NCI-H2107 (cell line): ENCODE results near the gene HIF3A.
"Not testable (repeated sequence)": the region's sequence is repeated elsewhere in the genome, so short reads cannot be mapped to it uniquely, and the experiment has no call there.

Experiments
- DNase-seq: peaks from one replicate; lab custom pipeline; 2025; lab: John Stamatoyannopoulos, UW

The HIF3A gene

GRCh38 chr19:46361915-46362314 is 65.1 kb downstream of the HIF3A start:
- DNase-seq: no peak

- no peak for DNase-seq
Observed at GRCh38 chr19:46364359-46364758, 67.5 kb downstream of the HIF3A start.

- DNase-seq: no peak
Observed at GRCh38 chr19:46365561-46365960, 68.7 kb downstream of the HIF3A start.

GRCh38 chr19:46366620-46367292 is 69.9 kb downstream of the HIF3A start:
- no peak for DNase-seq

- DNase-seq: no peak
Observed at GRCh38 chr19:46367426-46367825, 70.6 kb downstream of the HIF3A start.

- DNase-seq: no peak
Observed at GRCh38 chr19:46368116-46368515, 71.3 kb downstream of the HIF3A start.

GRCh38 chr19:46369817-46370216 is 73.0 kb downstream of the HIF3A start:
- DNase-seq: no peak

GRCh38 chr19:46371371-46371901 is 74.6 kb downstream of the HIF3A start:
- DNase-seq: no peak

GRCh38 chr19:46372901-46373490 is 76.2 kb downstream of the HIF3A start:
- DNase-seq: no peak

GRCh38 chr19:46373491-46374359 is 76.9 kb downstream of the HIF3A start:
- peak; percentile 92 for DNase-seq

GRCh38 chr19:46374536-46375475 is 78.0 kb downstream of the HIF3A start:
- DNase-seq: no peak

- not testable (repeated sequence) for DNase-seq
Observed at GRCh38 chr19:46375476-46376067, 78.7 kb downstream of the HIF3A start.

GRCh38 chr19:46376241-46377153 is 79.7 kb downstream of the HIF3A start:
- DNase-seq: no peak

- no peak for DNase-seq
Observed at GRCh38 chr19:46378268-46378667, 81.4 kb downstream of the HIF3A start.

GRCh38 chr19:46380690-46381089 is 83.8 kb downstream of the HIF3A start:
- no peak for DNase-seq

- DNase-seq: no peak
Observed at GRCh38 chr19:46381346-46381745, 84.5 kb downstream of the HIF3A start.

- no peak for DNase-seq
Observed at GRCh38 chr19:46381756-46382345, 85.0 kb downstream of the HIF3A start.

GRCh38 chr19:46383171-46383815 is 86.5 kb downstream of the HIF3A start:
- no peak for DNase-seq

GRCh38 chr19:46383846-46384245 is 87.0 kb downstream of the HIF3A start:
- DNase-seq: no peak
